ENCODE data around the gene SMPD3.

The SMPD3 gene

GRCh38 chr16:68488554-68488953 is 40.2 kb upstream of the SMPD3 start:
- Histone ChIP-seq H3K9me3 (ENCODE audit: control insufficient read depth in 5 of 5, low read length in 5 of 5) (no peaks in the 10 kb centered on the region), H3K4me3 (ENCODE audit: low read depth in 1 of 5, low read length in 5 of 5) (no peak overlapping the region), H3K27ac (ENCODE audit: low read depth, low read length) (no peak overlapping the region), H3K9ac (ENCODE audit: low read length in 5 of 5) (no peak overlapping the region), H3K4me1 (ENCODE audit: control insufficient read depth in 5 of 5, insufficient read depth in 5 of 5, low read length in 5 of 5) (peaks cover 0 to 9% (median 3%) of the 10 kb centered on the region in 5 donors), H3K36me3 (ENCODE audit: control insufficient read depth in 5 of 5, insufficient read depth in 5 of 5, low read length in 5 of 5) (no peaks in the 10 kb centered on the region), H3K27me3 (ENCODE audit: control insufficient read depth in 5 of 5, insufficient read depth in 4 of 5, low read length in 5 of 5) (peaks cover 0 to 11% (median 8%) of the 10 kb centered on the region in 5 donors)

GRCh38 chr16:68487669-68488068 is 39.4 kb upstream of the SMPD3 start:
- Histone ChIP-seq H3K36me3 (ENCODE audit: control insufficient read depth in 5 of 5, insufficient read depth in 5 of 5, low read length in 5 of 5) (no peaks in the 10 kb centered on the region), H3K27me3 (ENCODE audit: control insufficient read depth in 5 of 5, insufficient read depth in 4 of 5, low read length in 5 of 5) (peaks cover 0 to 11% (median 4%) of the 10 kb centered on the region in 5 donors), H3K9me3 (ENCODE audit: control insufficient read depth in 5 of 5, low read length in 5 of 5) (no peaks in the 10 kb centered on the region), H3K4me1 (ENCODE audit: control insufficient read depth in 5 of 5, insufficient read depth in 5 of 5, low read length in 5 of 5) (peaks cover 0 to 9% (median 3%) of the 10 kb centered on the region in 5 donors), H3K27ac (ENCODE audit: low read depth, low read length) (no peak overlapping the region), H3K4me3 (ENCODE audit: low read depth in 1 of 5, low read length in 5 of 5) (no peak overlapping the region), H3K9ac (ENCODE audit: low read length in 5 of 5) (no peak overlapping the region)

- Histone ChIP-seq H3K9me3 (ENCODE audit: control insufficient read depth in 5 of 5, low read length in 5 of 5) (no peaks in the 10 kb centered on the region), H3K27ac (ENCODE audit: low read depth, low read length) (no peak overlapping the region), H3K4me3 (ENCODE audit: low read depth in 1 of 5, low read length in 5 of 5) (no peak overlapping the region)
Measured at GRCh38 chr16:68487203-68487514, 38.9 kb upstream of the SMPD3 start.

GRCh38 chr16:68486502-68487202 is 38.3 kb upstream of the SMPD3 start:
- peaks cover 0 to 9% (median 3%) of the 10 kb centered on the region in 5 donors for H3K4me1 ChIP-seq (ENCODE audit: control insufficient read depth in 5 of 5, insufficient read depth in 5 of 5, low read length in 5 of 5)
- no peak overlapping the region for H3K9ac ChIP-seq (ENCODE audit: low read length in 5 of 5)
- H3K36me3 ChIP-seq (ENCODE audit: control insufficient read depth in 5 of 5, insufficient read depth in 5 of 5, low read length in 5 of 5): no peaks in the 10 kb centered on the region
- no peak overlapping the region for H3K27ac ChIP-seq (ENCODE audit: low read depth, low read length)
- no peaks in the 10 kb centered on the region for H3K9me3 ChIP-seq (ENCODE audit: control insufficient read depth in 5 of 5, low read length in 5 of 5)
- peaks cover 0 to 10% (median 4%) of the 10 kb centered on the region in 5 donors for H3K27me3 ChIP-seq (ENCODE audit: control insufficient read depth in 5 of 5, insufficient read depth in 4 of 5, low read length in 5 of 5)
- no peak overlapping the region for H3K4me3 ChIP-seq (ENCODE audit: low read depth in 1 of 5, low read length in 5 of 5)

More at GRCh38 chr16:68487203-68487514, 38.9 kb upstream of the SMPD3 start:
- Histone ChIP-seq H3K9ac (ENCODE audit: low read length in 5 of 5) (no peak overlapping the region), H3K27me3 (ENCODE audit: control insufficient read depth in 5 of 5, insufficient read depth in 4 of 5, low read length in 5 of 5) (peaks cover 0 to 11% (median 4%) of the 10 kb centered on the region in 5 donors), H3K4me1 (ENCODE audit: control insufficient read depth in 5 of 5, insufficient read depth in 5 of 5, low read length in 5 of 5) (peaks cover 0 to 9% (median 3%) of the 10 kb centered on the region in 5 donors), H3K36me3 (ENCODE audit: control insufficient read depth in 5 of 5, insufficient read depth in 5 of 5, low read length in 5 of 5) (no peaks in the 10 kb centered on the region)

GRCh38 chr16:68481636-68482035 is 33.3 kb upstream of the SMPD3 start:
- H3K27ac ChIP-seq (ENCODE audit: low read depth, low read length): no peak overlapping the region
- H3K36me3 ChIP-seq (ENCODE audit: control insufficient read depth in 5 of 5, insufficient read depth in 5 of 5, low read length in 5 of 5): no peaks in the 10 kb centered on the region
- no peaks in the 10 kb centered on the region for H3K9me3 ChIP-seq (ENCODE audit: control insufficient read depth in 5 of 5, low read length in 5 of 5)
- no peaks in the 10 kb centered on the region for H3K27me3 ChIP-seq (ENCODE audit: control insufficient read depth in 5 of 5, insufficient read depth in 4 of 5, low read length in 5 of 5)
- peaks cover 0 to 13% (median 3%) of the 10 kb centered on the region in 5 donors for H3K4me1 ChIP-seq (ENCODE audit: control insufficient read depth in 5 of 5, insufficient read depth in 5 of 5, low read length in 5 of 5)
- no peak overlapping the region for H3K4me3 ChIP-seq (ENCODE audit: low read depth in 1 of 5, low read length in 5 of 5)
- no peak overlapping the region for H3K9ac ChIP-seq (ENCODE audit: low read length in 5 of 5)

GRCh38 chr16:68480084-68480995 is 32.0 kb upstream of the SMPD3 start:
- H3K9ac ChIP-seq (ENCODE audit: low read length in 5 of 5): no peak overlapping the region
- no peak overlapping the region for H3K27ac ChIP-seq (ENCODE audit: low read depth, low read length)
- H3K36me3 ChIP-seq (ENCODE audit: control insufficient read depth in 5 of 5, insufficient read depth in 5 of 5, low read length in 5 of 5): no peaks in the 10 kb centered on the region
- peaks cover 0 to 11% (median 3%) of the 10 kb centered on the region in 5 donors for H3K4me1 ChIP-seq (ENCODE audit: control insufficient read depth in 5 of 5, insufficient read depth in 5 of 5, low read length in 5 of 5)
- no peak overlapping the region for H3K4me3 ChIP-seq (ENCODE audit: low read depth in 1 of 5, low read length in 5 of 5)
- no peaks in the 10 kb centered on the region for H3K27me3 ChIP-seq (ENCODE audit: control insufficient read depth in 5 of 5, insufficient read depth in 4 of 5, low read length in 5 of 5)
- no peaks in the 10 kb centered on the region for H3K9me3 ChIP-seq (ENCODE audit: control insufficient read depth in 5 of 5, low read length in 5 of 5)

- no peak overlapping the region for H3K27ac ChIP-seq (ENCODE audit: low read depth, low read length)
- peaks cover 0 to 18% (median 3%) of the 10 kb centered on the region in 5 donors for H3K4me1 ChIP-seq (ENCODE audit: control insufficient read depth in 5 of 5, insufficient read depth in 5 of 5, low read length in 5 of 5)
- no peaks in the 10 kb centered on the region for H3K36me3 ChIP-seq (ENCODE audit: control insufficient read depth in 5 of 5, insufficient read depth in 5 of 5, low read length in 5 of 5)
- no peaks in the 10 kb centered on the region for H3K9me3 ChIP-seq (ENCODE audit: control insufficient read depth in 5 of 5, low read length in 5 of 5)
- H3K27me3 ChIP-seq (ENCODE audit: control insufficient read depth in 5 of 5, insufficient read depth in 4 of 5, low read length in 5 of 5): no peaks in the 10 kb centered on the region
- H3K4me3 ChIP-seq (ENCODE audit: low read depth in 1 of 5, low read length in 5 of 5): no peak overlapping the region
- H3K9ac ChIP-seq (ENCODE audit: low read length in 5 of 5): no peak overlapping the region
Measured at GRCh38 chr16:68479271-68479670, 31.0 kb upstream of the SMPD3 start.

GRCh38 chr16:68478526-68479250 is 30.4 kb upstream of the SMPD3 start:
- no peaks in the 10 kb centered on the region for H3K36me3 ChIP-seq (ENCODE audit: control insufficient read depth in 5 of 5, insufficient read depth in 5 of 5, low read length in 5 of 5)
- peaks cover 1 to 24% (median 7%) of the 10 kb centered on the region in 5 donors for H3K4me1 ChIP-seq (ENCODE audit: control insufficient read depth in 5 of 5, insufficient read depth in 5 of 5, low read length in 5 of 5)
- H3K27me3 ChIP-seq (ENCODE audit: control insufficient read depth in 5 of 5, insufficient read depth in 4 of 5, low read length in 5 of 5): no peaks in the 10 kb centered on the region
- no peak overlapping the region for H3K4me3 ChIP-seq (ENCODE audit: low read depth in 1 of 5, low read length in 5 of 5)
- H3K9ac ChIP-seq (ENCODE audit: low read length in 5 of 5): no peak overlapping the region
- no peaks in the 10 kb centered on the region for H3K9me3 ChIP-seq (ENCODE audit: control insufficient read depth in 5 of 5, low read length in 5 of 5)
- no peak overlapping the region for H3K27ac ChIP-seq (ENCODE audit: low read depth, low read length)

GRCh38 chr16:68475071-68475470 is 26.8 kb upstream of the SMPD3 start:
- Histone ChIP-seq H3K4me1 (ENCODE audit: control insufficient read depth in 5 of 5, insufficient read depth in 5 of 5, low read length in 5 of 5) (peaks cover 10 to 59% (median 32%) of the 10 kb centered on the region in 5 donors), H3K9me3 (ENCODE audit: control insufficient read depth in 5 of 5, low read length in 5 of 5) (no peaks in the 10 kb centered on the region), H3K36me3 (ENCODE audit: control insufficient read depth in 5 of 5, insufficient read depth in 5 of 5, low read length in 5 of 5) (no peaks in the 10 kb centered on the region), H3K4me3 (ENCODE audit: low read depth in 1 of 5, low read length in 5 of 5) (no peak overlapping the region), H3K27me3 (ENCODE audit: control insufficient read depth in 5 of 5, insufficient read depth in 4 of 5, low read length in 5 of 5) (no peaks in the 10 kb centered on the region), H3K27ac (ENCODE audit: low read depth, low read length) (no peak overlapping the region), H3K9ac (ENCODE audit: low read length in 5 of 5) (no peak overlapping the region)

Measured in subcutaneous abdominal adipose tissue (tissue), 5 donors.